GM18505 (cell line): ENCODE results near the gene ZNF787.
"Not testable (repeated sequence)": the region's sequence is repeated elsewhere in the genome, so short reads cannot be mapped to it uniquely, and the experiment has no call there.

Source experiments
- ATAC-seq: cut with Tn5 transposase; IDR thresholded peaks from one replicate; pipeline ENCODE4 v1.9.1; 2021; ENCODE audit not compliant: unreplicated experiment
- POLR2A ChIP-seq: IDR thresholded peaks from 4 replicates; pipeline ENCODE4 v1.6.1; 2011; ENCODE audit warnings: borderline replicate concordance; ENCODE audit not compliant: insufficient read depth, insufficient read length; ENCODE audit errors: extremely low read depth

ZNF787 gene

GRCh38 chr19:56112313-56112709 lies 8.8 kb downstream of the ZNF787 start:
- no peak for TF ChIP-seq POLR2A
- no peak for ATAC-seq

GRCh38 chr19:56111601-56112312 lies 9.3 kb downstream of the ZNF787 start:
- TF ChIP-seq POLR2A, result no peak
- peak; percentile 69 for ATAC-seq

- TF ChIP-seq POLR2A, result no peak
- no peak for ATAC-seq
Observed at GRCh38 chr19:56110515-56111448, 10.3 kb downstream of the ZNF787 start.

- TF ChIP-seq POLR2A, result no peak
- ATAC-seq, result no peak
Observed at GRCh38 chr19:56109226-56109625, 11.9 kb downstream of the ZNF787 start.

- no peak for ATAC-seq
- TF ChIP-seq POLR2A, result no peak
Observed at GRCh38 chr19:56108447-56109195, 12.5 kb downstream of the ZNF787 start.

- no peak for ATAC-seq
- TF ChIP-seq POLR2A, result no peak
Observed at GRCh38 chr19:56107626-56108351, 13.3 kb downstream of the ZNF787 start.

- ATAC-seq, result no peak
- no peak for TF ChIP-seq POLR2A
Observed at GRCh38 chr19:56106993-56107392, 14.1 kb downstream of the ZNF787 start.

- no peak for ATAC-seq
- no peak for TF ChIP-seq POLR2A
Observed at GRCh38 chr19:56106397-56106849, 14.7 kb downstream of the ZNF787 start.

- ATAC-seq, result not testable (repeated sequence)
Observed at GRCh38 chr19:56105831-56106396, 15.2 kb downstream of the ZNF787 start.

- no peak for TF ChIP-seq POLR2A
- no peak for ATAC-seq
Observed at GRCh38 chr19:56105090-56105701, 15.9 kb downstream of the ZNF787 start.

GRCh38 chr19:56104423-56104822 lies 16.7 kb downstream of the ZNF787 start:
- no peak for TF ChIP-seq POLR2A
- ATAC-seq, result no peak

- no peak for TF ChIP-seq POLR2A
- ATAC-seq, result no peak
Observed at GRCh38 chr19:56103027-56103614, 18.0 kb downstream of the ZNF787 start.
